Measurements from ENCODE around the gene FIS1.
"Not testable (repeated sequence)": the region's sequence is repeated elsewhere in the genome, so short reads cannot be mapped to it uniquely, and the experiment has no call there.

The FIS1 gene

DNA sequence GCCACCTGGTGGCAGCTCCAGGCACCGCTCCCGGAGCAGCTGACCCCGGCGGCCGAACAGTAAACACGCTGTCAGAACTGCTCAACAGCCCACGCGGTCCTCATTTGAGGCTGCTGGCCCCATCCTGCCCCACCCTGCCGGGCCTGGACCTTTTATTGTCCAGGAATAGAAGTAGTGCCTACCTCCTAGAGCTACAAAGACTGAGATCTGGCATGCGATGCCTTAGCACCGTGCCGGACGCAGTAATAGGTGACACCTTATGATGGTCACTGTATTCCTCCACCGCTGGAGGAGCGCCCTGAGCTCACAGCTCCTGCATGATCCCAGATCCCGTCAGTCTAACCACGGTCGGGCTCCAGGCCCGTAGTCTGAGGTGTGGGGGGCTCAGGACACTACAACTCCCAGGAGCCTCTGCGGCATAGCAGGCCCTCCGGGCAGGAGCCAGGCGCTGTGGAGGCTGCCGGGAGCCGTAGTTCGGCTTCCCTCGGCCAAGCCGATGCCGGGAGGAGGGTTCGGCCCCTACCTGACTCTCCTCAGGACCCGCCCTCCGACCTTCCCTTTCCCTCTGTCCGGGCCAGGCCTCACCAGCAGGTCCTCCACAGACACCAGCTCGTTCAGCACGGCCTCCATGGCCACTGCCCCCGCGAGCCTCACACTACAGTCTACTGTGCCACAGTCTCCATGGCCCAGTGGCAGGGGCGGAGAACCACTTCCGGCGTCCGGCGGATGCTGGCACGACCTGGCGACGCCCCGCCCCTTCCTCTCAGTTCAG, at the start of gene FIS1:
TSS of gene FIS1 (minus strand) at position 707 of the 772 bp plus-strand sequence. CDS start at position 630, 77 bp downstream.
- H3K4me3 Mint-ChIP-seq: peak within 1 kb of the TSS; percentile 98
- no peaks in the 10 kb centered on the region for H3K9me3 Mint-ChIP-seq
- H3K36me3 Mint-ChIP-seq: peaks cover 33% of the 10 kb centered on the region
- peak within 1 kb of the TSS; percentile 91 for H3K27ac Mint-ChIP-seq
- H3K4me1 Mint-ChIP-seq: peaks cover 38% of the 10 kb centered on the region
- no peaks in the 10 kb centered on the region for H3K27me3 Mint-ChIP-seq
- peak; percentile 99 for ATAC-seq

DNA sequence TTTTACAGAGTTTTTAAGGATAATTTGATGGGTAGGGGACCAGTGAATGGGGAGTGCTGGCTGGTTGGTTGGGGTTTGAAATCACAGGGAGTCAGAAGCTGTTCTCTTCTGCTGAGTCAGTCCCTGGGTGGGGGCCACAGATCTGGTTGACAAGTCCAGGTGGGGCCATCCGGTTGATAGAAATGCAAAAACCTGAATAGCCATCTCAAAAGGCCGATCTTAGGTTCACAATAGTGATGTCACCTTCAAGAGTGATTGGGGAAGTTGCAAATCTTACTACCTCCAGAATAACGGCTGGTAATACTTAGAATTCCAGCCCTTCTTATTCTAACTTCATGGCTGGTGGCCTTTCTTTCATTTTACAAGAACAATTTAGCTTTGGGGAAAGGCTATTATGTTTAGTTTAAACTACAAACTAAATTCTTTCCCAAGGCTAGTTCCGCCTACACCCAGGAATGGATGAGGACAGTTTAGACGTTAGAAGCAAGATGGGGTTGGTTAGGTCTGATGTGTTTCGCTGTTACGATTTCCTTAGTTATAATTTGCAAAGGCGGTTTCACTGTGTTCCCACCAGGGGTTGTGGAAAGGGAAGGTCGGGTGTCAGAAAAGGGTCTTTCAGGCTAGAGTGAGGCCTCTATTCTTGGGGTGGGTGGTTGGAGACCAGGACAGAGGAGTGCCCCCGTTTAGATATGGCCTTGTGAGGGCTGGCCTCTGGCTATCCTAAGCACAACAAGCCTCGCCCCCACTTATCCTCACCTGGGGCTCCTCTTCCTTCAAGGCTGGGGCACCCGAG, 49.4 kb upstream of the FIS1 start:
- Mint-ChIP-seq H3K4me1 (peaks cover 15% of the 10 kb centered on the region), H3K27me3 (peaks cover 71% of the 10 kb centered on the region), H3K4me3 (no peak overlapping the region), H3K36me3 (peaks cover 5% of the 10 kb centered on the region), H3K27ac (no peak overlapping the region), H3K9me3 (peaks cover 2% of the 10 kb centered on the region)
- no peak for ATAC-seq

DNA sequence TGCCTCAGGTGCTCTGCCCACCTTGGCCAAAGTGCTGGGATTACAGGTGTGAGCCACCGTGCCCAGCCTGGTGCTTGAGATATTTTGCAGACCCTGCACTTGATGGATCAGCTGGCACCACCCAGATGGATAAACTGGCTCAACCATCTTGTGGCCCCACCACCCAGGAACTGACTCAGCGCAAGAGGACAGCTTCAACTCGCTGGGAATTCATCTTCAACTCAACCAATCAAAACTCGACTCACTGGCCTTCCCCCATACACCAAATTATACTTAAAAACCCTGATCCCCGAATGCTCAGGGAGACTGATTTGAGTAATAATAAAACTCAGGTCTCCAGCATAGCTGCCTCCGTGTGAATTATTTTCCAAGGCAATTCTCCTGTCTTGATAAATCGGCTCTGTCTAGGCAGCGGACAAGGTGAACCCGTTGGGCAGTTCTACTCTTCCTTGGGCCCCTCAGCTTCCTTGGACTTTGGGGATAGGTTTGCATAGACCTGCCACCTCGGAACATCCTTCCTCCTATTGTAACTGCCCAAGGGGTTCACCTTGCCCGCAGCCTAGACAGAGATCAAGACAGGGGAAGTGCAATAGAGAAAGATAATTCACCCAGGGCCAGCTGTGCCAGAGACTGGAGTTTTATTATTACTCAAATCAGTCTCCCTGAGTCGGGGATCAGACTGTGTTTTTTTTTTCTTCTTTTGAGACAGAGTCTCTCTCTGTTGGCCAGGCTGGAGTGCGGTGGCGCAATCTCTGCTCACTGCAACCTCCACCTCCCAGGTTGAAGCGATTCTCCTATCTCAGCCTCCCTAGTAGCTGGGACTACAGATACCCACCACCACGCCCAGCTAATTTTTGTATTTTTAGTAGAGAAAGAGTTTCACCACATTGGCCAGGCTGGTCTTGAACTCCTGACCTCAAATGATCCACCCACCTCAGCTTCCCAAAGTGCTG, 48.5 kb upstream of the FIS1 start:
- not testable (repeated sequence) for ATAC-seq, H3K36me3 Mint-ChIP-seq, H3K27ac Mint-ChIP-seq, H3K4me3 Mint-ChIP-seq, H3K9me3 Mint-ChIP-seq
- peaks cover 62% of the 10 kb centered on the region for H3K27me3 Mint-ChIP-seq
- peaks cover 16% of the 10 kb centered on the region for H3K4me1 Mint-ChIP-seq

DNA sequence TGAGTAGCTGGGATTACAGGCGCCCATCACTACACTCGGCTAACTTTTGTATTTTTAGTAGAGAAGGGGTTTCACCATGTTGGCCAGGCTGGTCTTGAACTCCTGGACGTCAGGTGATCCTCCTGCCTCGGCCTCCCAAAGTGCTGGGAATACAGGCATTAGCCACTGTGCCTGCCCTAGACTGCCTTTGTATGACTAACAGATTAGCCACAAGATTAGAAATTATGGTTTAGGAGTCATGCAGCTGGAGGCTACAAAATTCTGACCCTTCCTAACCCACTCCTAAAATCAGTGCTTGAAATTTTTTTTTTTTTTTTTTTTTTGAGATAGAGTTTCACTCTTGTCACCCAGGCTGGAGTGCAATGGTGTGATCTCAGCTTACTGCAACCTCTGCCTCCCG, 47.7 kb upstream of the FIS1 start:
- not testable (repeated sequence) for H3K9me3 Mint-ChIP-seq, H3K4me3 Mint-ChIP-seq, H3K27ac Mint-ChIP-seq, H3K36me3 Mint-ChIP-seq, ATAC-seq
- H3K27me3 Mint-ChIP-seq: peaks cover 55% of the 10 kb centered on the region
- H3K4me1 Mint-ChIP-seq: peaks cover 16% of the 10 kb centered on the region

DNA sequence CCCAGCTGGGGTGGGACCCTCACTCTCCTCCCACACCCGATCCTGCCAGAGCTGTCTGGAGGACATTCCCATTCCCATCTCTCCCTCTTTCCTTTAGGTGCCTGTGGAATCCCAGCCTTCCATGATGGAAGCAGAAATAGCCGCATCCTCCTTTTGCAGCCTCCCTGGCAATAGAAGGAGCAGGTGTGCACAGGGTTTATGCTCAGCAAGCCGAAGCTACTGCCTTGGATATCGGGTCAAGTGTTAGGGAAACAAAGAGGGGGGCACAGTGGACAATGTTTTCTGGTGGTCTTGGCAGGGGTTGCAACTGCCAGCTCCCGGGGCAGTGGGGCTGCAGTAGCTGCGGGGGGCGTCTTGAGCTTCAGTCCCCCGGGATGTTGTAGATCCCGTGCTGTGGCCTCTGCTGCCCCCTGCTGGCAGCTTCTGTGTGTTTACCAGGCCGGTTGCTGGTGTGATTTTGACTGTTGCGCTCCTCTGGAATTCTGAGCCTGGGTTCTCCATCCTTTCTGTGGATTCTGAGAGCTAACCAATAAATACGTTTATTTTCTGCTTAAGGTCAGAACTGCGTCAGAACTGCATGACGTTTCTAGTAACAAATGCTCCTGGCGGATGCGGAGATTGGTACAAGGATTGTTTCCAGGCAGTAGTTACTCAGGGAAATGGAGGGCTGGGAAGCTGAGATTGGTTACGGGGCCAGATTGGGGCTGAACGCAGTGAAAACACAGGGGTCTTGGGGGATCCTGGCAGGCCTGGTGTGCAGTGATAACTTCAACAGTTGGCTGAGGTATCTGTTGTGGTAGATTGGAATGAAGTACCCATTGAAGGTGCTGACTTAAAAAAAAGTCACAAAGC, 45.5 kb upstream of the FIS1 start:
- ATAC-seq: peak; percentile 57
- not testable (repeated sequence) for H3K36me3 Mint-ChIP-seq, H3K9me3 Mint-ChIP-seq, H3K27ac Mint-ChIP-seq
- peaks cover 22% of the 10 kb centered on the region for H3K4me1 Mint-ChIP-seq
- peak overlapping the region; percentile 13 for H3K4me3 Mint-ChIP-seq
- H3K27me3 Mint-ChIP-seq: peaks cover 38% of the 10 kb centered on the region

DNA sequence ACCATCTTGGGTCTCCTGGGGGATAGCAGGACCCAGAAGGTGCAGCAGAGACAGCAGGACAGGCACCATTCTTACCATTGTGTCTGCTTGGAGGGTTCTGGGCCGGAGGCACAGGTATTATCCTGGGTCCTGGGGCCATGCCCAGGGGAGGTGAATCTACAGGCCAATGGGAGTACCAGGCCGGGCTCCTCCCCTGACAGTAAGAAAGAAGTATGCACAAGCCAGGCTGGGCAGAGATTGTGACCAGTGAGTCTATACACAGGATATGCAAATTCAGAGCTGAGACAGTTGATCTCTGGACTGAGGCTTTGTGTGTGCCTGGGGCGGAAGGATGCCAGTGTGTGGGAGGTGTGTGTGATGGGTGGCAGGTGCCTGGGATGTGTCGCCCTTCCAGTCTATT, 44.8 kb upstream of the FIS1 start:
- peaks cover 22% of the 10 kb centered on the region for H3K4me1 Mint-ChIP-seq
- H3K36me3 Mint-ChIP-seq, H3K27ac Mint-ChIP-seq, H3K9me3 Mint-ChIP-seq: not testable (repeated sequence)
- ATAC-seq: peak; percentile 87
- H3K4me3 Mint-ChIP-seq: peak overlapping the region; percentile 13
- H3K27me3 Mint-ChIP-seq: peaks cover 31% of the 10 kb centered on the region

DNA sequence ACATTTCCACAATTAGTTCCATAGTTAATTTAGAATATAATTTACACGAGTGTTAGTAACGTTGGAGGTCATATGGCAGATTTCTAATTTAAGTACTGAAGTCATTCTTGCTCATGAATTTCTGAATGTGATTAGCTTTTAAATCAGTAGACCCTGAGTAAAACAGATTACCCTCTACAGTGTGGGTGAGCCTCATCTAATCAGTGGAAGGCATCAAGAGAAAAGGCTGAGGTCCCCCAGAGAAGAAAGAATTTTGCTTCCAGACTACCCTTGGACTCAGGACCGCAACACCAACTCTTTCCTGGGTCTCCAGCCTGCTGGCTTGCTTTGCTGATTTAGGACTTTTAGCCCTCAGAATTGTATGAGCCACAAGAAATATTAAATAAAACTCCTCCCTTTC, 43.6 kb upstream of the FIS1 start:
- Mint-ChIP-seq H3K9me3 (no peaks in the 10 kb centered on the region), H3K4me1 (peaks cover 22% of the 10 kb centered on the region), H3K27me3 (peaks cover 18% of the 10 kb centered on the region), H3K4me3 (no peak overlapping the region), H3K27ac (no peak overlapping the region), H3K36me3 (no peaks in the 10 kb centered on the region)
- ATAC-seq: no peak

DNA sequence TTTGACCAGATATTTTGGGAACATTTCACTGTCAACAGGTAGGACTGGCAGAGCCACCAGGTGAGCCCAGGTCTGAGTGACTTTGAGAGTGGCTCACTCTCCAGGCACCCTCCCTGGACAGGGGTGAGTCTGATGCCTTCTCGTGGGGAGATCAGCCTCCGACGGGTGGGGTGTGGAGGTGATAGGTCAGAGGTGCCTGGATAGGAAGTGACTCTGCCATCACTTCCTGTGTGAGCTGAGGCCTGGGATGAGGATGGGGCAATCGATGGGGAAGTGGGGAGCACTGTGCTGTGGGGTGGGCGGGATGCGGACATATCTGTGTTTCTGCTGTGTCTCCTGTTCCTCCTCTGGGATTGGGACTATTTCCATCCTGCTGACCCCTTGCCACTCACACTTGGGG, 42.2 kb upstream of the FIS1 start:
- Mint-ChIP-seq H3K27me3 (peaks cover 11% of the 10 kb centered on the region), H3K9me3 (no peaks in the 10 kb centered on the region), H3K4me3 (no peak overlapping the region), H3K36me3 (no peaks in the 10 kb centered on the region), H3K4me1 (peaks cover 30% of the 10 kb centered on the region), H3K27ac (no peak overlapping the region)
- ATAC-seq: no peak

DNA sequence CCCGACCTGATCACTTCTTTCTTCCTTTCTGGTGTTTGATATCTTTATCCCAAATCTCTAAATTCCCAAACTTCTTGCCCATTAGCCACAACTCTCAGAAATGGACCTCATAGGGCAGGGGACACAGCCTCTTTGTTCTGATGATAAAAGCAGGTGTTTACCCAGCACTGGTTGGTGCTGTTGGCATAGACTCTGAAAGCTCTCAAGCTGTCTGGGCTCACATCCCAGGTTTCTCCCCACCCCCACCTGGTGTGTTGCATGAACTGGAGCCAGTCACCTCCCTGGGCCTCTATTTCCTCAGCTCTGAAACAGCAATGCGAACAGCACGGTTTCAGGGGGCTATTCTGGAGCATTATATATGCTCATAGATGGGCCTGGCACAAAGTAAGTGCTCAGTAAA, 41.0 kb upstream of the FIS1 start:
- H3K27me3 Mint-ChIP-seq, H3K4me3 Mint-ChIP-seq, H3K27ac Mint-ChIP-seq, H3K9me3 Mint-ChIP-seq, ATAC-seq, H3K36me3 Mint-ChIP-seq: not testable (repeated sequence)
- H3K4me1 Mint-ChIP-seq: peaks cover 30% of the 10 kb centered on the region

DNA sequence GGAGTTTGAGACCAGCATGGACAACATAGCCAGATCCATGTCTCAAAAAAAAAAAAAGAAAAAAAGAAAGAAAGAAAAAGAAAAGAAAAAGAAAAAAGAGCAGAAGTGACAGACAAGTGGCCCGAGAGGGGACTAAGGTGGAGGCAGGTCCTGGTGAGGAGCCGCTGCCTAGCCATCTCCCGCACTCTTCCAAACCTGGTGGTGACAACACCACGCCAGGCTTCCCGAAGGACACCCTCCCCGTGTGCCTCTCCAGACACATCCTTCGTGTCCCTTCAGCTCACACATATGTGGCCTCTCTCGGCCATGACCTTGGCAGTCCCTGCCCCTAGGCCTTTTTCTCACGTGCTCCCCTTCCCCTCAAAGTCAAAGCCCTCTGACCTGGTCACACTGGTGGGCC, 40.3 kb upstream of the FIS1 start:
- H3K4me1 Mint-ChIP-seq: peaks cover 24% of the 10 kb centered on the region
- H3K27ac Mint-ChIP-seq: no peak overlapping the region
- peaks cover under 1% of the 10 kb centered on the region for H3K27me3 Mint-ChIP-seq
- H3K4me3 Mint-ChIP-seq: no peak overlapping the region
- no peak for ATAC-seq
- no peaks in the 10 kb centered on the region for H3K9me3 Mint-ChIP-seq
- H3K36me3 Mint-ChIP-seq: no peaks in the 10 kb centered on the region

DNA sequence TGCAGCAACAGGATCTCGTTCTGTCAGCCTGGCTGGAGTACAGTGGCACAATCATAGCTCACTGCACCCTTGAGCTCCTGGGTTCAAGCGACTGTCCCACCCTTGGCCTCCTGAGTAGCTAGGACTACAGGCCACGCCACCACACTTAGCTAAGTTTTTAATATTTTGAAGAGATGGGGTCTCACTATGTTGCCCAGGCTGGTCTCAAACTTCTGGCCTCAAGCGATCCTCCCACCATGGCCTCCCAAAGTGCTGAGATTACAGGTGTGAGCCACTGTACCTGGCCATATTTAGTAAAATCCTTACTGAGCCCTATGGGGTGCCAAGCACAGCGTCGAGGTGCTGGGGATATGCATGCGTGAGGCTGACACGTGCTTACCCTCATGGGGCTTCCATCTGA, 36.0 kb upstream of the FIS1 start:
- H3K27me3 Mint-ChIP-seq: peaks cover 28% of the 10 kb centered on the region
- not testable (repeated sequence) for H3K27ac Mint-ChIP-seq, H3K9me3 Mint-ChIP-seq, H3K4me1 Mint-ChIP-seq, ATAC-seq, H3K4me3 Mint-ChIP-seq, H3K36me3 Mint-ChIP-seq

DNA sequence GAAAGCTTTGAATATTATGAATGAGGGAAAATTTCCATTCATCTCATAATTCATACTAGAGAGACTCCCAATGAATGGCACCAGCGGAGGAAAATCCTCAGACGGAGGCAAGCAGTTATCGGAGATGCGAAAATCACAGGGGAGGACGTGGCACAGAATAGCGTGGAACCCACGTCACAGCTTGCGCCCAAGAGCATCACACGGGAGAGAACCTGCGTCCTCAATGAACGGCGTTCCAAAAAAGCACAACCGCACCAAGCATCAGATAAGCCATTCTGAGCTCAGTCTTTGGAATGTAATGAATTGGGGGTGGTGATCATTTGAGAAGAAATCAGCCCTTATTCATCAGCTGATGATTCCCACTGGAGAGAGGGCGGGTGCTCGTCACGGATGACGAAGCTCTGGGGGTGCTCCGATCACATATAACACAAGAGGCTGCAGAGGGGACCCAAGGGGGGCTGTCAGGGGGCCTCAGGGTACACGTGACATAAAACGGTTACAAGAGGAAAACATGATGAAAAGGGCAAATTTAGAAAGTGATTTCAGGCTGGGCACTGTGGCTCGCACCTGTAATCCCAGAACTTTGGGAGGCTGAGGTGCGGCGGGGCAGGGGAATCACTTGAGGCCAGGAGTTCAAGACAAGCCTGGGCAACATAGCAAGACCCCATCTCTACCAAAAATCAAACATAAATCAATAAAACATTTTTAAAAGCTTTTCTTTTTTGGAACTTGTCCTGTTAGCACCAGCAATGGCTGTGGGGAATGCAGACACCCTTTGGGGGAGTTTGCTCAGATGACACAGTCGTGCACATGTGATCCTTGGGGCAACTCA, 33.8 kb upstream of the FIS1 start:
- Mint-ChIP-seq H3K27me3 (peaks cover 29% of the 10 kb centered on the region), H3K27ac (no peak overlapping the region), H3K9me3 (no peaks in the 10 kb centered on the region), H3K36me3 (no peaks in the 10 kb centered on the region), H3K4me1 (peaks cover 8% of the 10 kb centered on the region), H3K4me3 (no peak overlapping the region)
- no peak for ATAC-seq

DNA sequence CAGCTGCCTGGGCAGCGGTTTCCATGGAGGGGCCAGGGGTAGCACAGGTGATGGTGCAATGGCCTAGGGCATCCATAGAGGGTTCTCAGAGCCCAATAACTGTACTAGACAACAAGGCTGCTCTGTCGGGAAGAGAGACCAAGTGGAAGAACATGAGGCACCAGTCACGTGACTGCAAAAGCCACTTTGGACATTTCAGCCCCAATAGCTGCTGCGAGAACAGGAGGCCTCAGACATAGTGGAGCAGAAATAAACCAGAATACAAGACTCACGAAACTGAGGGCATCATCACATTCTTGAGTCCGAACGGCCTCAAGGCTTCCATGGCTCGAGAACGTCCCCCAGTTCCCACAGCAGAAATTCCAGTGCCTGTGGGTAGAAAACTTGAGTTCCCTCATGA, 32.3 kb upstream of the FIS1 start:
- no peaks in the 10 kb centered on the region for H3K9me3 Mint-ChIP-seq
- H3K27ac Mint-ChIP-seq: no peak overlapping the region
- H3K4me1 Mint-ChIP-seq: no peaks in the 10 kb centered on the region
- H3K36me3 Mint-ChIP-seq: no peaks in the 10 kb centered on the region
- H3K4me3 Mint-ChIP-seq: no peak overlapping the region
- H3K27me3 Mint-ChIP-seq: peaks cover 39% of the 10 kb centered on the region
- no peak for ATAC-seq

DNA sequence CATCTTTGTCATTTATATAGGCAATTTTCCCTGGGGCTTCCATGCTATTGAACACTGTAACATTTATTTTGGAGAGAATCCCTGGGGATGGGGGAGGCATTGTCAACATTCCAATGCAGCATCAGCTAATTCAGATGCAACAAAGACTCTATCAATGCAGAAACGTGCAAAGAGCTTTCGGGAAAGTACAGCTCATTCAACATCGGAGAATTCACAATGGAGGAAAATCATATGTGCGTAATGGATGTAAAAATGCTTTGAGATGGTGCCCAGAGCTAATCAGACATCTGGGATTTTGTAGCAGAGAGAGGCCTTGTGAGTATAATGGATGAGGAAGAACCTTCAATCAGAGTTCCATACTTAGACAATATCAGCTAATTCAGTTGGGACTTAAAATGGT, 28.3 kb upstream of the FIS1 start:
- Mint-ChIP-seq H3K4me3 (no peak overlapping the region), H3K9me3 (no peaks in the 10 kb centered on the region), H3K36me3 (no peaks in the 10 kb centered on the region), H3K4me1 (no peaks in the 10 kb centered on the region), H3K27me3 (peaks cover 30% of the 10 kb centered on the region), H3K27ac (no peak overlapping the region)
- ATAC-seq: no peak
